K562 (cell line): ENCODE results near the gene TAOK2. TPM values are rescaled to one million over a fixed set of nuclear protein-coding genes. Genes with fewer than 3 reads are reported as not detected.
A peak's percentile ranks its signal among the peaks of the same experiment; 100 is the strongest.

ENCODE experiments used
- ATF7 ChIP-seq: fragments of 450-650 bp; IDR thresholded peaks from 2 replicates; pipeline ENCODE4 v1.7.1; 2014; ENCODE audit warnings: mild to moderate bottlenecking, moderate library complexity
- BMI1 ChIP-seq: fragments of 150-350 bp; IDR thresholded peaks from 2 replicates; pipeline ENCODE4 v1.6.1; 2014; ENCODE audit warnings: low read length
- CCAR2 ChIP-seq: fragments of 200-400 bp; formaldehyde crosslinking; IDR thresholded peaks from 2 replicates; pipeline ENCODE4 v1.6.1; 2017; ENCODE audit warnings: mild to moderate bottlenecking, low read depth, low read length
- CCNT2 ChIP-seq: IDR thresholded peaks from 2 replicates; pipeline ENCODE4 v1.6.1; 2011; ENCODE audit warnings: borderline replicate concordance, low read depth, mild to moderate bottlenecking, moderate library complexity, mixed read lengths, low read length; ENCODE audit not compliant: insufficient read length; ENCODE audit errors: extremely low read depth
- CHD2 ChIP-seq: IDR thresholded peaks from 2 replicates; pipeline ENCODE4 v1.6.1; 2011; ENCODE audit warnings: low read depth, low read length
- CTCFL ChIP-seq: IDR thresholded peaks from 2 replicates; pipeline ENCODE4 v1.6.1; 2011; ENCODE audit warnings: borderline replicate concordance, low read depth, mild to moderate bottlenecking, moderate library complexity, low read length; ENCODE audit not compliant: insufficient read depth, poor library complexity, severe bottlenecking
- E2F3 ChIP-seq: fragments of 250-450 bp; sonication (Bioruptor Pico); IDR thresholded peaks from 2 replicates; pipeline ENCODE4 v1.4.0; 2020; ENCODE audit warnings: mild to moderate bottlenecking
- ELF4 ChIP-seq: fragments of 450-650 bp; formaldehyde crosslinking; IDR thresholded peaks from 2 replicates; pipeline ENCODE4 v1.4.0; 2022; ENCODE audit warnings: missing genetic modification characterization
- HDAC6 ChIP-seq: IDR thresholded peaks from 2 replicates; pipeline ENCODE4 v1.6.1; 2012; ENCODE audit warnings: low read depth, mild to moderate bottlenecking, control low read depth, inconsistent platforms, low read length, moderate library complexity
- HNRNPH1 ChIP-seq: fragments of 200-400 bp; formaldehyde crosslinking; optimal IDR thresholded peaks from 2 replicates; pipeline ENCODE3; 2017; ENCODE audit warnings: low read depth, mild to moderate bottlenecking, low read length, moderate library complexity
- KDM5B ChIP-seq: fragments of 200-600 bp; sonication (generic); IDR thresholded peaks from 2 replicates; pipeline ENCODE4 v1.6.1; 2012; ENCODE audit warnings: low read depth, mild to moderate bottlenecking, moderate library complexity, low read length, control low read depth, inconsistent platforms; ENCODE audit not compliant: insufficient replicate concordance
- LCOR ChIP-seq: sonication (generic); formaldehyde crosslinking; IDR thresholded peaks from 2 replicates; pipeline ENCODE4 v1.8.0; 2022; ENCODE audit warnings: mild to moderate bottlenecking, missing genetic modification reagents
- MTA1 ChIP-seq: fragments of 450-650 bp; IDR thresholded peaks from 2 replicates; pipeline ENCODE4 v1.6.1; 2017; ENCODE audit warnings: borderline replicate concordance
- NEUROD1 ChIP-seq: fragments of 150-350 bp; IDR thresholded peaks from 2 replicates; pipeline ENCODE4 v1.6.1; 2014; ENCODE audit warnings: borderline replicate concordance, low read length, low read depth; ENCODE audit not compliant: partially characterized antibody
- POLR2B ChIP-seq: fragments of 450-650 bp; IDR thresholded peaks from 2 replicates; pipeline ENCODE4 v1.6.1; 2018; ENCODE audit warnings: low read depth; ENCODE audit not compliant: partially characterized antibody
- RAD21 ChIP-seq, 2 experiments: fragments of 250-450 bp in 1 of 2; fragments of 450-650 bp in 1 of 2; sonication (Bioruptor Pico) in 1 of 2; formaldehyde crosslinking in 1 of 2; IDR thresholded peaks in 1 of 2; conservative IDR thresholded peaks in 1 of 2; 2 replicates each; pipeline versions ENCODE4 v1.4.0 to v1.8.0; 2020 to 2022; ENCODE audit warnings: mild to moderate bottlenecking in 2 of 2, moderate library complexity in 1 of 2
- RBM14 ChIP-seq: fragments of 200-400 bp; formaldehyde crosslinking; IDR thresholded peaks from 2 replicates; pipeline ENCODE4 v1.6.1; 2018; ENCODE audit warnings: low read depth, mild to moderate bottlenecking, low read length, moderate library complexity, borderline replicate concordance; ENCODE audit not compliant: insufficient read depth
- SAP30 ChIP-seq: fragments of 200-600 bp; sonication (generic); IDR thresholded peaks from 2 replicates; pipeline ENCODE4 v1.6.1; 2012; ENCODE audit warnings: borderline replicate concordance, low read depth, mild to moderate bottlenecking, moderate library complexity, low read length, control low read depth, inconsistent platforms; ENCODE audit not compliant: insufficient read depth, poor library complexity, severe bottlenecking
- TOE1 ChIP-seq, 2 experiments: fragments of 450-650 bp in 1 of 2; sonication (generic) in 1 of 2; formaldehyde crosslinking in 1 of 2; IDR thresholded peaks; 2 replicates each; pipeline versions ENCODE4 v1.7.1 to v1.8.0; 2016 to 2022; ENCODE audit warnings: borderline replicate concordance in 2 of 2, mild to moderate bottlenecking in 2 of 2, antibody characterized with exemption in 1 of 2, inconsistent platforms in 1 of 2, low read depth in 1 of 2, missing genetic modification reagents in 1 of 2, moderate library complexity in 1 of 2
- ZNF639 ChIP-seq, 2 experiments: fragments of 200-800 bp in 1 of 2; sonication (Bioruptor generic) in 1 of 2; sonication (generic) in 1 of 2; formaldehyde crosslinking in 1 of 2; IDR thresholded peaks in 1 of 2; conservative IDR thresholded peaks in 1 of 2; 2 replicates each; pipeline versions ENCODE4 v1.5.0 to v1.6.1; 2016 to 2020; ENCODE audit warnings: missing compliant biosample characterization in 1 of 2, missing genetic modification characterization in 1 of 2, missing genetic modification reagents in 1 of 2
- polyA plus RNA-seq, 8 experiments: library from polyadenylated mRNA; depleted of rRNA in 4 of 8; stranded (reverse) in 5 of 8; unstranded in 3 of 8; fragments of >200 nt; fragmentation: Nextera tagmentation in 2 of 8; fragmentation: Illumina TruSeq in 1 of 8; extraction: Ambion mirVana in 2 of 8; extraction: Trizol in 1 of 8; gene quantifications; 2 replicates each; pipeline versions ENCODE4 v1.2.1 to v1.2.3, GENCODE V29; 2011 to 2014; ENCODE audit warnings: inconsistent platforms in 1 of 8, missing spikeins in 1 of 8
- total RNA-seq, 7 experiments: library from RNA; depleted of rRNA in 6 of 7; stranded (reverse); fragments of >200 nt in 6 of 7; fragmentation: Illumina TruSeq in 2 of 7; extraction: Trizol in 2 of 7; gene quantifications; 2 replicates each; pipeline versions ENCODE4 v1.2.1 to v1.2.3, GENCODE V29; 2011 to 2021; ENCODE audit warnings: low replicate concordance in 1 of 7

The TAOK2 gene
- total and polyA plus RNA-seq, 9 of the 15 experiments (the other 6 are each of a cell fraction or from before 2014, with no cell fraction given), result 0.10 to 41.8 (median 13.7) TPM

- TF ChIP-seq HDAC6 (no peak), SAP30 (peak; percentile 64), ZNF639 (CRISPR knock-in tag; conservative IDR thresholded peaks at IDR 0.05 in 1 of 2, IDR thresholded peaks at IDR 0.05 in 1 of 2) (peak in 1 of 2 experiments; percentile 93; a peak in 2 of 4 replicates), HNRNPH1 (no peak), ELF4 (CRISPR knock-in tag) (peak; percentile 68; the same call in 1 of the 2 replicates), LCOR (CRISPR knock-in tag) (peak; percentile 83), NEUROD1 (peak; percentile 24), MTA1 (no peak), CCAR2 (no peak), BMI1 (peak; percentile 58; the same call in 1 of the 2 replicates), KDM5B (peak; percentile 78), CTCFL (no peak), TOE1 (IDR thresholded peaks at IDR 0.05; ENCODE audit: borderline replicate concordance) (peak; percentile 34; the same call in 1 of the 2 replicates), TOE1 (CRISPR knock-in tag; IDR thresholded peaks at IDR 0.05; ENCODE audit: borderline replicate concordance, low read depth) (no peak), RBM14 (no peak), POLR2B (peak; percentile 88), CHD2 (0 out of 2 replicates have a peak, but pooled peaks have one; percentile 8), CCNT2 (peak; percentile 81), ATF7 (peak; percentile 76), RAD21 (CRISPR knock-in tag; conservative IDR thresholded peaks at IDR 0.05 in 1 of 2, IDR thresholded peaks at IDR 0.05 in 1 of 2) (0 out of 4 replicates have a peak, but pooled peaks of 1 of the 2 experiments have one; percentile 3), E2F3 (CRISPR knock-in tag) (peak; percentile 97)
Observed at GRCh38 chr16:29973384-29974246, at the start of gene TAOK2 (continued).
